ENCODE data around the gene GOLT1A. TPM values are rescaled to one million over a fixed set of nuclear protein-coding genes. Genes with fewer than 3 reads are reported as not detected.

GOLT1A gene
- total RNA-seq, 1 donor: not detected

GRCh38 chr1:204222006-204222763 is 8.4 kb upstream of the GOLT1A start:
- H3K4me1 ChIP-seq (ENCODE audit: insufficient read depth, low read length): peaks cover 11% of the 10 kb centered on the region
- no peaks in the 10 kb centered on the region for H3K36me3 ChIP-seq (ENCODE audit: insufficient read depth, low read length)
- H4K20me1 ChIP-seq (ENCODE audit: insufficient read depth, low read length): no peaks in the 10 kb centered on the region
- no peak overlapping the region for H3K4me2 ChIP-seq (ENCODE audit: insufficient read depth, low read length)
- H2AFZ ChIP-seq (ENCODE audit: low read length): no peak overlapping the region
- H3K79me2 ChIP-seq (ENCODE audit: insufficient read depth, low read length): no peaks in the 10 kb centered on the region
- peaks cover 14% of the 10 kb centered on the region for H3K27me3 ChIP-seq (ENCODE audit: insufficient read depth, low read length)
- no peak for DNase-seq (ENCODE audit: insufficient read length, low spot score, missing footprints)
- no peak overlapping the region for H3K27ac ChIP-seq (ENCODE audit: low read depth, low read length)
- no peak for TF ChIP-seq CTCF (IDR thresholded peaks at IDR 0.05; ENCODE audit: extremely low read depth, low read depth, low read length)
- H3K4me3 ChIP-seq (ENCODE audit: insufficient read depth, low read length): no peak overlapping the region
- no peaks in the 10 kb centered on the region for H3K9me3 ChIP-seq (ENCODE audit: low read depth, low read length)

GRCh38 chr1:204221271-204221670 is 7.5 kb upstream of the GOLT1A start:
- no peak for TF ChIP-seq CTCF (IDR thresholded peaks at IDR 0.05; ENCODE audit: extremely low read depth, low read depth, low read length)
- Histone ChIP-seq H3K9me3 (ENCODE audit: low read depth, low read length) (no peaks in the 10 kb centered on the region), H3K4me1 (ENCODE audit: insufficient read depth, low read length) (peaks cover 9% of the 10 kb centered on the region), H3K27me3 (ENCODE audit: insufficient read depth, low read length) (peaks cover 22% of the 10 kb centered on the region), H3K27ac (ENCODE audit: low read depth, low read length) (no peak overlapping the region), H2AFZ (ENCODE audit: low read length) (no peak overlapping the region), H3K4me2 (ENCODE audit: insufficient read depth, low read length) (no peak overlapping the region), H3K36me3 (ENCODE audit: insufficient read depth, low read length) (no peaks in the 10 kb centered on the region), H3K79me2 (ENCODE audit: insufficient read depth, low read length) (no peaks in the 10 kb centered on the region), H3K4me3 (ENCODE audit: insufficient read depth, low read length) (no peak overlapping the region), H4K20me1 (ENCODE audit: insufficient read depth, low read length) (no peaks in the 10 kb centered on the region)
- no peak for DNase-seq (ENCODE audit: insufficient read length, low spot score, missing footprints)

- Histone ChIP-seq H3K27me3 (ENCODE audit: insufficient read depth, low read length) (peaks cover 30% of the 10 kb centered on the region), H4K20me1 (ENCODE audit: insufficient read depth, low read length) (no peaks in the 10 kb centered on the region)
Observed at GRCh38 chr1:204219971-204220616, 6.3 kb upstream of the GOLT1A start.

More at GRCh38 chr1:204219971-204220616, 6.3 kb upstream of the GOLT1A start:
- DNase-seq (ENCODE audit: insufficient read length, low spot score, missing footprints): no peak
- Histone ChIP-seq H3K27ac (ENCODE audit: low read depth, low read length) (no peak overlapping the region), H3K4me1 (ENCODE audit: insufficient read depth, low read length) (no peaks in the 10 kb centered on the region), H3K9me3 (ENCODE audit: low read depth, low read length) (no peaks in the 10 kb centered on the region), H3K36me3 (ENCODE audit: insufficient read depth, low read length) (no peaks in the 10 kb centered on the region), H3K4me2 (ENCODE audit: insufficient read depth, low read length) (no peak overlapping the region), H2AFZ (ENCODE audit: low read length) (no peak overlapping the region), H3K4me3 (ENCODE audit: insufficient read depth, low read length) (no peak overlapping the region), H3K79me2 (ENCODE audit: insufficient read depth, low read length) (no peaks in the 10 kb centered on the region)
- no peak for TF ChIP-seq CTCF (IDR thresholded peaks at IDR 0.05; ENCODE audit: extremely low read depth, low read depth, low read length)

Measured in osteoblast (primary cell).